ENCODE data around the gene ZNF648.
"Not testable (repeated sequence)": the region's sequence is repeated elsewhere in the genome, so short reads cannot be mapped to it uniquely, and the experiment has no call there.

DNA sequence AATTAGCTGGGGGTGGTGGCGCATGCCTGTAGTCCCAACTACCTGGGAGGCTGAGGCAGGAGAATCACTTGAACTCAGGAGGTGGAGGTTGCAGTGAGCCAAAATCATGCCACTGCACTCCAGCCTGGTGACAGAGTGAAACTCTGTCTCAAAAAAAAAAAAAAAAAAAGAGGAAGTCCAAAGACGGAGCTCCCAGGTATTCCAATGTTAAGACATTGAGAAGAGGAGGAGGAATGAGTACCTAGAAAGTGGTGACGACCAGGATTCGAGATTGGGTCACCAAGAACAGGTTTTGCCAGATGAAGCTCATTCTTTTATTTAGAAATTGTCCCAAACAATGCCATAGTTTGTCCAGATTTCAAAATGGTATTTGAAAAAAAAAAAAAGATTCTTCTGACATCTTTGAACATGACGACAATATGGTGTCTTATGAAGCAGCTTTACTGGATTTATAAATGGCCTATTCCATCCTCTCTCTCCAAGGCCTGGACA lies 33.0 kb upstream of the ZNF648 start:
- TF ChIP-seq, protein P1, sequence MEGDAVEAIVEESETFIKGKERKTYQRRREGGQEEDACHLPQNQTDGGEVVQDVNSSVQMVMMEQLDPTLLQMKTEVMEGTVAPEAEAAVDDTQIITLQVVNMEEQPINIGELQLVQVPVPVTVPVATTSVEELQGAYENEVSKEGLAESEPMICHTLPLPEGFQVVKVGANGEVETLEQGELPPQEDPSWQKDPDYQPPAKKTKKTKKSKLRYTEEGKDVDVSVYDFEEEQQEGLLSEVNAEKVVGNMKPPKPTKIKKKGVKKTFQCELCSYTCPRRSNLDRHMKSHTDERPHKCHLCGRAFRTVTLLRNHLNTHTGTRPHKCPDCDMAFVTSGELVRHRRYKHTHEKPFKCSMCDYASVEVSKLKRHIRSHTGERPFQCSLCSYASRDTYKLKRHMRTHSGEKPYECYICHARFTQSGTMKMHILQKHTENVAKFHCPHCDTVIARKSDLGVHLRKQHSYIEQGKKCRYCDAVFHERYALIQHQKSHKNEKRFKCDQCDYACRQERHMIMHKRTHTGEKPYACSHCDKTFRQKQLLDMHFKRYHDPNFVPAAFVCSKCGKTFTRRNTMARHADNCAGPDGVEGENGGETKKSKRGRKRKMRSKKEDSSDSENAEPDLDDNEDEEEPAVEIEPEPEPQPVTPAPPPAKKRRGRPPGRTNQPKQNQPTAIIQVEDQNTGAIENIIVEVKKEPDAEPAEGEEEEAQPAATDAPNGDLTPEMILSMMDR (IDR thresholded peaks at IDR 0.05; ENCODE audit: low read depth, low read length), result not testable (repeated sequence)
- not testable (repeated sequence) for TF ChIP-seq MYC (IDR thresholded peaks at IDR 0.05; ENCODE audit: low read depth, low read length); POLR2A (IDR thresholded peaks at IDR 0.05; ENCODE audit: extremely low read depth, insufficient read length)
- TF ChIP-seq, protein P2, sequence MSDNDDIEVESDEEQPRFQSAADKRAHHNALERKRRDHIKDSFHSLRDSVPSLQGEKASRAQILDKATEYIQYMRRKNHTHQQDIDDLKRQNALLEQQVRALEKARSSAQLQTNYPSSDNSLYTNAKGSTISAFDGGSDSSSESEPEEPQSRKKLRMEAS (IDR thresholded peaks at IDR 0.05; ENCODE audit: low read depth, low read length), result not testable (repeated sequence)

All from NB4 (cell line).